Trophoblast cell (in vitro differentiated cells and primary cell): ENCODE measurements around the gene UQCR10.

Experiments
- DNase-seq, 2 donors: peaks; one replicate each; pipeline ENCODE4 v3.0.0-alpha.2; 2016
- H2AFZ ChIP-seq: 2 replicates; pipeline ENCODE4 v1.6.1; 2013; ENCODE audit warnings: low read length, moderate library complexity, mild to moderate bottlenecking; ENCODE audit not compliant: insufficient read depth, poor library complexity
- H2AK5ac ChIP-seq: 2 replicates; pipeline ENCODE4 v1.6.1; 2013; ENCODE audit warnings: mild to moderate bottlenecking, low read length
- H2BK120ac ChIP-seq: 2 replicates; pipeline ENCODE4 v1.6.1; 2013; ENCODE audit warnings: low read length, mild to moderate bottlenecking, moderate library complexity; ENCODE audit not compliant: insufficient read depth, poor library complexity
- H2BK12ac ChIP-seq: 2 replicates; pipeline ENCODE4 v1.6.1; 2013; ENCODE audit warnings: mild to moderate bottlenecking, low read length, moderate library complexity
- H2BK5ac ChIP-seq: 2 replicates; pipeline ENCODE4 v1.6.1; 2013; ENCODE audit warnings: low read length, low read depth, moderate library complexity, mild to moderate bottlenecking; ENCODE audit not compliant: poor library complexity
- H3K14ac ChIP-seq: 2 replicates; pipeline ENCODE4 v1.6.1; 2013; ENCODE audit warnings: mild to moderate bottlenecking, low read length
- H3K18ac ChIP-seq: 2 replicates; pipeline ENCODE4 v1.6.1; 2013; ENCODE audit warnings: mild to moderate bottlenecking, low read length
- H3K23ac ChIP-seq: 2 replicates; pipeline ENCODE4 v1.6.1; 2013; ENCODE audit warnings: low read length
- H3K27ac ChIP-seq: 2 replicates; pipeline ENCODE4 v1.5.1; 2013; ENCODE audit warnings: low read depth, mild to moderate bottlenecking, inconsistent platforms, low read length, moderate library complexity
- H3K27me3 ChIP-seq: 2 replicates; pipeline ENCODE4 v1.6.1; 2013; ENCODE audit warnings: inconsistent platforms, mild to moderate bottlenecking, low read length, moderate library complexity; ENCODE audit not compliant: insufficient read depth
- H3K36me3 ChIP-seq, 2 experiments: 1 replicate in 1 of 2; 2 replicates in 1 of 2; pipeline ENCODE4 v1.6.1; 2013; ENCODE audit warnings: low read length in 2 of 2, mild to moderate bottlenecking in 2 of 2, moderate library complexity in 1 of 2; ENCODE audit not compliant: insufficient read depth in 2 of 2, control insufficient read depth in 1 of 2
- H3K4ac ChIP-seq: 2 replicates; pipeline ENCODE4 v1.6.1; 2013; ENCODE audit warnings: low read depth, mild to moderate bottlenecking, low read length, moderate library complexity
- H3K4me1 ChIP-seq, 2 experiments: 1 replicate in 1 of 2; 2 replicates in 1 of 2; pipeline ENCODE4 v1.6.1; 2013; ENCODE audit warnings: low read length in 2 of 2, mild to moderate bottlenecking in 2 of 2, moderate library complexity in 1 of 2; ENCODE audit not compliant: insufficient read depth in 2 of 2, control insufficient read depth in 1 of 2
- H3K4me2 ChIP-seq: 2 replicates; pipeline ENCODE4 v1.6.1; 2013; ENCODE audit warnings: inconsistent platforms, mild to moderate bottlenecking, low read length, moderate library complexity
- H3K4me3 ChIP-seq: 2 replicates; pipeline ENCODE4 v1.5.1; 2013; ENCODE audit warnings: mild to moderate bottlenecking, low read depth, low read length, inconsistent platforms
- H3K79me1 ChIP-seq: one replicate; pipeline ENCODE4 v1.6.1; 2013; ENCODE audit warnings: low read length
- H3K79me2 ChIP-seq: 2 replicates; pipeline ENCODE4 v1.6.1; 2013; ENCODE audit warnings: low read length, mild to moderate bottlenecking; ENCODE audit not compliant: control insufficient read depth, insufficient read depth, poor library complexity
- H3K9ac ChIP-seq: 2 replicates; pipeline ENCODE4 v1.6.1; 2013; ENCODE audit warnings: mild to moderate bottlenecking, low read length
- H3K9me3 ChIP-seq: 2 replicates; pipeline ENCODE4 v1.6.1; 2013; ENCODE audit warnings: low read depth, mild to moderate bottlenecking, control low read depth, inconsistent platforms, low read length; ENCODE audit not compliant: insufficient read depth
- H4K12ac ChIP-seq: 2 replicates; pipeline ENCODE4 v1.6.1; 2013; ENCODE audit warnings: low read depth, mild to moderate bottlenecking, low read length, moderate library complexity
- H4K8ac ChIP-seq: 2 replicates; pipeline ENCODE4 v1.6.1; 2013; ENCODE audit warnings: low read depth, mild to moderate bottlenecking, low read length, moderate library complexity
- H4K91ac ChIP-seq: one replicate; pipeline ENCODE4 v1.6.1; 2013; ENCODE audit warnings: low read depth, mild to moderate bottlenecking, low read length, moderate library complexity
- WGBS: extraction: QIAGEN DNeasy Blood & Tissue Kit; methylation state at CpG from one replicate; pipeline ENCODE4 v1.1.7; 2013; ENCODE audit warnings: missing lambda C conversion rate; ENCODE audit not compliant: insufficient read length, insufficient coverage; ENCODE audit errors: extremely low coverage; 5-methylcytosine and 5-hydroxymethylcytosine counted together

UQCR10 gene

GRCh38 chr22:29758068-29758622 lies 9.0 kb upstream of the UQCR10 start:
- Histone ChIP-seq H4K12ac (no peak overlapping the region), H3K4me3 (no peak overlapping the region), H3K23ac (no peak overlapping the region), H2AK5ac (no peak overlapping the region), H2BK5ac (no peak overlapping the region), H4K91ac (no peak overlapping the region), H3K18ac (no peak overlapping the region), H3K79me1 (no peaks in the 10 kb centered on the region), H2AFZ (no peak overlapping the region), H2BK12ac (no peak overlapping the region), H3K4ac (no peak overlapping the region), H3K9me3 (no peaks in the 10 kb centered on the region), H3K9ac (no peak overlapping the region), H3K79me2 (no peaks in the 10 kb centered on the region), H3K36me3 (no peaks in the 10 kb centered on the region), H3K27me3 (no peaks in the 10 kb centered on the region), H3K14ac (no peak overlapping the region), H2BK120ac (no peak overlapping the region), H4K8ac (no peak overlapping the region), H3K4me1 (peaks cover 4 to 5% of the 10 kb centered on the region in 2 experiments), H3K27ac (no peak overlapping the region), H3K4me2 (no peak overlapping the region)
- no CpG with 5 or more reads among the region's 7 CpGs for WGBS
- no peak for DNase-seq

GRCh38 chr22:29758959-29759358 lies 8.2 kb upstream of the UQCR10 start:
- WGBS: no CpG with 5 or more reads among the region's 5 CpGs
- no peak overlapping the region for H4K12ac ChIP-seq
- H3K4me3 ChIP-seq: no peak overlapping the region
- H4K8ac ChIP-seq: no peak overlapping the region
- no peaks in the 10 kb centered on the region for H3K9me3 ChIP-seq
- peaks cover 0 to 1% of the 10 kb centered on the region in 2 experiments for H3K4me1 ChIP-seq
- no peak overlapping the region for H3K27ac ChIP-seq
- H2AFZ ChIP-seq: no peak overlapping the region
- H3K79me2 ChIP-seq: no peaks in the 10 kb centered on the region
- H3K23ac ChIP-seq: no peak overlapping the region
- no peak overlapping the region for H4K91ac ChIP-seq
- DNase-seq: no peak
- no peak overlapping the region for H3K14ac ChIP-seq
- no peak overlapping the region for H2BK12ac ChIP-seq
- no peak overlapping the region for H3K4me2 ChIP-seq
- H3K36me3 ChIP-seq: no peaks in the 10 kb centered on the region
- no peak overlapping the region for H3K9ac ChIP-seq
- H3K4ac ChIP-seq: no peak overlapping the region
- no peak overlapping the region for H3K18ac ChIP-seq
- no peaks in the 10 kb centered on the region for H3K79me1 ChIP-seq
- H3K27me3 ChIP-seq: no peaks in the 10 kb centered on the region
- no peak overlapping the region for H2AK5ac ChIP-seq
- H2BK5ac ChIP-seq: no peak overlapping the region
- H2BK120ac ChIP-seq: no peak overlapping the region

DNA sequence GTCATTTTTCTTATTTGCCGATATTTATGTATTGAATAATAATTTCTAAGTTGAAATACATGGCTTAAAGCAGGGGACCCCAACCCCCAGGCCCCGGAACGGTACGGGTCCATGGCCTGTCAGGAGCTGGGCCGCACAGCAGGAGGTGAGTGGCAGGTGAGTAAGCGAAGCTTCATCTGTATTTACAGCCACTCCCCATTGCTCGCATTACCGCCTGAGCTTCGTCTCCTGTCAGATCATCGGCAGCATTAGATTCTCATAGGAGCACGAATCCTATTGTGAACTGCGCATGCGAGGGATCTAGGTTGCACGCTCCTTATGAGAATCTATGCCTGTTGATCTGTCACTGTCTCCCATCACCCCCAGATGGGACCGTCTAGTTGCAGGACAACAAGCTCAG lies 4.9 kb upstream of the UQCR10 start:
- Histone ChIP-seq H4K8ac (no peak overlapping the region), H3K9me3 (no peaks in the 10 kb centered on the region), H3K79me2 (peaks cover 2% of the 10 kb centered on the region), H3K79me1 (peaks cover 6% of the 10 kb centered on the region), H4K91ac (no peak overlapping the region), H2BK120ac (no peak overlapping the region), H3K4me1 (peaks cover 3 to 8% of the 10 kb centered on the region in 2 experiments), H4K12ac (no peak overlapping the region), H3K9ac (no peak overlapping the region), H3K4me2 (no peak overlapping the region), H3K23ac (no peak overlapping the region), H3K4ac (no peak overlapping the region), H2BK5ac (no peak overlapping the region), H3K27ac (no peak overlapping the region), H2BK12ac (no peak overlapping the region), H3K14ac (no peak overlapping the region), H3K18ac (no peak overlapping the region), H3K36me3 (no peaks in the 10 kb centered on the region), H3K4me3 (no peak overlapping the region), H3K27me3 (no peaks in the 10 kb centered on the region), H2AFZ (no peak overlapping the region), H2AK5ac (no peak overlapping the region)
- no CpG with 5 or more reads among the region's 15 CpGs for WGBS
- DNase-seq: no peak

- Histone ChIP-seq H2BK12ac (no peak overlapping the region), H3K36me3 (peaks cover 4 to 11% of the 10 kb centered on the region in 2 experiments), H3K4me1 (peaks cover 6 to 14% of the 10 kb centered on the region in 2 experiments), H3K4me2 (peak overlapping the region; percentile 93), H2BK120ac (peak overlapping the region; percentile 1), H4K8ac (peak overlapping the region; percentile 62), H3K18ac (peak overlapping the region; percentile 9), H2AFZ (peak overlapping the region; percentile 51), H3K27me3 (no peaks in the 10 kb centered on the region), H3K14ac (peak overlapping the region; percentile 25), H3K9me3 (no peaks in the 10 kb centered on the region), H4K91ac (peak overlapping the region; percentile 45), H3K79me2 (peaks cover 10% of the 10 kb centered on the region), H2AK5ac (peak overlapping the region; percentile 30), H3K4ac (peak overlapping the region; percentile 17), H3K4me3 (peak overlapping the region; percentile 77), H4K12ac (peak overlapping the region; percentile 70), H2BK5ac (peak overlapping the region; percentile 16), H3K23ac (no peak overlapping the region), H3K9ac (peak overlapping the region; percentile 74), H3K79me1 (peaks cover 8% of the 10 kb centered on the region), H3K27ac (peak overlapping the region; percentile 69)
- WGBS: no CpG with 5 or more reads among the region's 15 CpGs
- DNase-seq: no peak
Observed at GRCh38 chr22:29765905-29766631, 1.1 kb upstream of the UQCR10 start.
